ENCODE results near the gene PPA2.

The PPA2 gene

GRCh38 chr4:105458001-105458400 is 15.9 kb downstream of the PPA2 start:
- TF ChIP-seq CTCF (IDR thresholded peaks at IDR 0.05; ENCODE audit: low read depth, low read length): no peak
- DNase-seq (ENCODE audit: extremely low read depth, low read depth): no peak

- no peak for DNase-seq (ENCODE audit: extremely low read depth, low read depth)
- no peak for TF ChIP-seq CTCF (IDR thresholded peaks at IDR 0.05; ENCODE audit: low read depth, low read length)
Measured at GRCh38 chr4:105455998-105456397, 17.9 kb downstream of the PPA2 start.

- DNase-seq (ENCODE audit: extremely low read depth, low read depth): no peak
- TF ChIP-seq CTCF (IDR thresholded peaks at IDR 0.05; ENCODE audit: low read depth, low read length): no peak
Measured at GRCh38 chr4:105455182-105455581, 18.7 kb downstream of the PPA2 start.

- no peak for DNase-seq (ENCODE audit: extremely low read depth, low read depth)
- no peak for TF ChIP-seq CTCF (IDR thresholded peaks at IDR 0.05; ENCODE audit: low read depth, low read length)
Measured at GRCh38 chr4:105453550-105454205, 20.2 kb downstream of the PPA2 start.

GRCh38 chr4:105451346-105451745 is 22.5 kb downstream of the PPA2 start:
- DNase-seq (ENCODE audit: extremely low read depth, low read depth): no peak
- no peak for TF ChIP-seq CTCF (IDR thresholded peaks at IDR 0.05; ENCODE audit: low read depth, low read length)

GRCh38 chr4:105440890-105441289 is 33.0 kb downstream of the PPA2 start:
- DNase-seq (ENCODE audit: extremely low read depth, low read depth): no peak
- TF ChIP-seq CTCF (IDR thresholded peaks at IDR 0.05; ENCODE audit: low read depth, low read length): no peak; the same call in 1 of the 2 replicates

GRCh38 chr4:105437637-105438036 is 36.2 kb downstream of the PPA2 start:
- no peak for DNase-seq (ENCODE audit: extremely low read depth, low read depth)
- TF ChIP-seq CTCF (IDR thresholded peaks at IDR 0.05; ENCODE audit: low read depth, low read length): no peak

Measured in AG09319 (cell line).